OCI-LY1 (cell line): ENCODE measurements around the gene SASH3.

Source experiments
- CTCF ChIP-seq: fragments of 200-600 bp; sonication (generic), shearing (Covaris generic); IDR thresholded peaks from 2 replicates; pipeline ENCODE4 v1.5.1; 2017; ENCODE audit warnings: mild to moderate bottlenecking, antibody characterized with exemption, low read length, moderate library complexity, mixed read lengths
- EZH2 ChIP-seq: fragments of 200-600 bp; sonication (generic), shearing (Covaris generic); IDR thresholded peaks from 2 replicates; pipeline ENCODE4 v1.8.0; 2017; ENCODE audit warnings: borderline replicate concordance, mixed run types, mild to moderate bottlenecking, antibody characterized with exemption, low read length, moderate library complexity, mixed read lengths

DNA sequence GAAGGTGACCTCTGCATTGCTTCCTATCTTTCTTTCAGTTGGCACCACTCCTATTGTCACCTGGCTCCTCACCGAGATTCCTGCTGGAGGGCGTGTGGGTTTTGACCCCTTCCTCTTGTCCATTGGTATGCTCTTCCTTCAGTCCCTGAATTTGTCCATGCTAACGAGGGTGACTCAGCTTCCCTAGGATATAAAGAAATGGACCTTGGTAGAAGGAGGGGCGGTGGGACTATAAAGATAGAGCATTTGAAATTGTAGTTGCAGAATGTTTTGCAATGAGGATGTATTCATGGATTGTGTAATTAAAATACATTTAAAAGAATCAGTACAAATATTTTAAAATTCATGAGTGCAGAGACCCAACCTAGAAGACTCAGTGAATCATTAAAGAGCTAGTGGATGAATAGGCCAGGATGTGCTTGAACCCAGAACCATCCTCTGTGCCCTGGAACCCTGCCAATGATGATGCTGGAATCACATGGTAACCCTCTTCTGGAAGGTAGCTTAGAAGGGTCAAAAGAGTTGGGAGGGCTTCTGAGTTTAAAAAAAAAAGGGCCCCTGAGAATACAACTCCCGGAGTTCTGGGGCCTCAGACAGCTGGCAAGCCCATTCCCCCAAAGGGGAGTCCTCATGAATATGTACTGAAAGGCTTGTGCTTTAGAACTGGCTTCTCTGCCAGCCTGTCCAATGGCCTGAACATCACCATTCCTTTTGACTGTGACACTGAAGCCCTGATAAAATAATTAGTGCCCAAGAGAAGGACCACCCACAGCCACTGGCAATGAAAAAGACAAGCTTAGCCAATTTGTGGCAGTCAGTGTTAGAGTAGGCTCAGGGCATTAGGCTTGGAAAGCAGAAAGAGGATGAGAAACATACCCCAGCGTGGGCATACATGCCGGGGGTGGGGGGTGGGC lies 32.9 kb upstream of the SASH3 start:
- no peak for TF ChIP-seq CTCF
- TF ChIP-seq EZH2 = no peak
